Left ventricle myocardium inferior (tissue), 1 donor: ENCODE results near the gene TNPO1. TPM values are rescaled to one million over a fixed set of nuclear protein-coding genes. Genes with fewer than 3 reads are reported as not detected.
A peak's percentile ranks its signal among the peaks of the same experiment; 100 is the strongest.

Source experiments
- DNase-seq: peaks from one replicate; pipeline ENCODE4 v3.0.0-alpha.2; 2020
- H3K27ac ChIP-seq: fragments of 200-600 bp; replicated peaks from 2 replicates; pipeline ENCODE4 v1.8.0; 2021
- H3K27me3 ChIP-seq: fragments of 200-600 bp; 2 replicates; pipeline ENCODE4 v1.8.0; 2021; ENCODE audit warnings: low read depth
- H3K36me3 ChIP-seq: fragments of 200-600 bp; 2 replicates; pipeline ENCODE4 v1.8.0; 2021
- H3K4me1 ChIP-seq: fragments of 200-600 bp; 2 replicates; pipeline ENCODE4 v1.8.0; 2021
- H3K4me3 ChIP-seq: fragments of 200-600 bp; 2 replicates; pipeline ENCODE4 v1.8.0; 2021; ENCODE audit warnings: mild to moderate bottlenecking, moderate library complexity
- H3K9me3 ChIP-seq: fragments of 200-600 bp; replicated peaks from 2 replicates; pipeline ENCODE4 v1.8.0; 2021
- CTCF ChIP-seq: fragments of 200-600 bp; IDR thresholded peaks from 2 replicates; pipeline ENCODE4 v1.8.0; 2021; ENCODE audit warnings: antibody characterized with exemption, mild to moderate bottlenecking, borderline replicate concordance
- intact Hi-C: fragments of 100-400 bp; cut with micrococcal nuclease; formaldehyde crosslinking; loops from one replicate; pipeline ENCODE4 v1.11.0; 2022
- total RNA-seq: library from RNA; stranded (reverse); fragmentation: NEBNext Ultra II Directional; extraction: Animal tissue kit (Norgen Biotek cat#: 25700); gene quantifications from one replicate; pipeline ENCODE4 v1.2.1, GENCODE V29; 2021
- donor health status: DM: no; HTN: yes; CAD: no; lungs with severe emphysema.

Gene TNPO1
- total RNA-seq, 1 donor from 2014 or later, result 69.8 TPM

GRCh38 chr5:72850113-72850512 lies 33.7 kb downstream of the TNPO1 start:
- peaks cover 92% of the 10 kb centered on the region for H3K4me1 ChIP-seq
- peaks cover 24% of the 10 kb centered on the region for H3K36me3 ChIP-seq
- no peak for TF ChIP-seq CTCF
- intact Hi-C loops, result no loop called here
- no peak for DNase-seq
- H3K9me3 ChIP-seq, result no peaks in the 10 kb centered on the region
- no peak overlapping the region for H3K27ac ChIP-seq
- H3K27me3 ChIP-seq, result no peaks in the 10 kb centered on the region
- peak overlapping the region; percentile 87 for H3K4me3 ChIP-seq

GRCh38 chr5:72852356-72852755 lies 35.9 kb downstream of the TNPO1 start:
- Histone ChIP-seq H3K27me3 (no peaks in the 10 kb centered on the region), H3K9me3 (no peaks in the 10 kb centered on the region), H3K36me3 (peaks cover 47% of the 10 kb centered on the region), H3K4me3 (no peak overlapping the region), H3K27ac (no peak overlapping the region), H3K4me1 (peaks cover 79% of the 10 kb centered on the region)
- intact Hi-C loops, result no loop called here
- no peak for TF ChIP-seq CTCF
- no peak for DNase-seq

GRCh38 chr5:72854419-72854818 lies 38.0 kb downstream of the TNPO1 start:
- no peak for DNase-seq
- Histone ChIP-seq H3K27me3 (no peaks in the 10 kb centered on the region), H3K4me3 (no peak overlapping the region), H3K36me3 (peaks cover 55% of the 10 kb centered on the region), H3K4me1 (peaks cover 76% of the 10 kb centered on the region), H3K27ac (no peak overlapping the region), H3K9me3 (no peaks in the 10 kb centered on the region)
- intact Hi-C loops, result no loop called here
- TF ChIP-seq CTCF, result no peak

- intact Hi-C loops, result no loop called here
- no peaks in the 10 kb centered on the region for H3K9me3 ChIP-seq
- TF ChIP-seq CTCF, result no peak
- H3K4me1 ChIP-seq, result peaks cover 76% of the 10 kb centered on the region
- H3K36me3 ChIP-seq, result peaks cover 55% of the 10 kb centered on the region
- no peak for DNase-seq
- H3K27ac ChIP-seq, result no peak overlapping the region
- H3K4me3 ChIP-seq, result no peak overlapping the region
- H3K27me3 ChIP-seq, result no peaks in the 10 kb centered on the region
These were observed 39.4 kb downstream of the TNPO1 start for GRCh38 chr5:72855821-72856220.

GRCh38 chr5:72857396-72857795 lies 40.9 kb downstream of the TNPO1 start:
- DNase-seq, result no peak
- Histone ChIP-seq H3K4me3 (no peak overlapping the region), H3K36me3 (peaks cover 64% of the 10 kb centered on the region), H3K4me1 (peaks cover 68% of the 10 kb centered on the region), H3K27me3 (no peaks in the 10 kb centered on the region), H3K27ac (no peak overlapping the region), H3K9me3 (no peaks in the 10 kb centered on the region)
- TF ChIP-seq CTCF, result no peak
- intact Hi-C loops, result no loop called here

GRCh38 chr5:72859127-72859526 lies 42.7 kb downstream of the TNPO1 start:
- no peak for TF ChIP-seq CTCF
- intact Hi-C loops, result no loop called here
- Histone ChIP-seq H3K9me3 (no peaks in the 10 kb centered on the region), H3K36me3 (peaks cover 71% of the 10 kb centered on the region), H3K27me3 (no peaks in the 10 kb centered on the region), H3K4me3 (no peak overlapping the region), H3K27ac (no peak overlapping the region), H3K4me1 (peaks cover 53% of the 10 kb centered on the region)
- no peak for DNase-seq
